GM12873 (cell line): ENCODE measurements around the gene CSTB.

Source experiments
- TF ChIP-seq, protein P1 (sequence below): IDR thresholded peaks from 2 replicates; pipeline ENCODE4 v1.5.1; 2012; ENCODE audit warnings: low read depth, mild to moderate bottlenecking, moderate library complexity, low read length, control low read depth; ENCODE audit not compliant: insufficient read depth; ENCODE audit errors: missing control alignments

Gene CSTB

DNA sequence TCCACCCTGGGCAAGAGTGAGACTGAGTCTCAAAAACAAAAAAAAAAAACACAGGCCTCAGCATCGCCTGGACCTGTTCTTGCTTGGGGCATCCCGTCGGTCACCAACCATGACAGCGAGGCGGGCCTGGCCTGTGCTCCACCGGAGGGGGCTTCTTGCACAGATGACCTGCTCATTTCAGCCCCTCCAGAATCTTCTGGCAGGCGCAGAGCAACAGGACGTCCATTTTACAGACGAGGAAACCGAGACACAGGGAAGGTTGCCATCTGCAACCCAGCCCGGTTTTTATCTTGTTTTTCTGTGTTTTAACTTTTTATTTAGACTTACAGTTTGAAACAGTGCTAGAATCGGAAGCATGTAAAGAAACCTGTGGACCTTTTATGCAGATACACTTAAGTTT lies 918 bp downstream of the CSTB start:
- TF ChIP-seq, protein P1, sequence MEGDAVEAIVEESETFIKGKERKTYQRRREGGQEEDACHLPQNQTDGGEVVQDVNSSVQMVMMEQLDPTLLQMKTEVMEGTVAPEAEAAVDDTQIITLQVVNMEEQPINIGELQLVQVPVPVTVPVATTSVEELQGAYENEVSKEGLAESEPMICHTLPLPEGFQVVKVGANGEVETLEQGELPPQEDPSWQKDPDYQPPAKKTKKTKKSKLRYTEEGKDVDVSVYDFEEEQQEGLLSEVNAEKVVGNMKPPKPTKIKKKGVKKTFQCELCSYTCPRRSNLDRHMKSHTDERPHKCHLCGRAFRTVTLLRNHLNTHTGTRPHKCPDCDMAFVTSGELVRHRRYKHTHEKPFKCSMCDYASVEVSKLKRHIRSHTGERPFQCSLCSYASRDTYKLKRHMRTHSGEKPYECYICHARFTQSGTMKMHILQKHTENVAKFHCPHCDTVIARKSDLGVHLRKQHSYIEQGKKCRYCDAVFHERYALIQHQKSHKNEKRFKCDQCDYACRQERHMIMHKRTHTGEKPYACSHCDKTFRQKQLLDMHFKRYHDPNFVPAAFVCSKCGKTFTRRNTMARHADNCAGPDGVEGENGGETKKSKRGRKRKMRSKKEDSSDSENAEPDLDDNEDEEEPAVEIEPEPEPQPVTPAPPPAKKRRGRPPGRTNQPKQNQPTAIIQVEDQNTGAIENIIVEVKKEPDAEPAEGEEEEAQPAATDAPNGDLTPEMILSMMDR: no peak

DNA sequence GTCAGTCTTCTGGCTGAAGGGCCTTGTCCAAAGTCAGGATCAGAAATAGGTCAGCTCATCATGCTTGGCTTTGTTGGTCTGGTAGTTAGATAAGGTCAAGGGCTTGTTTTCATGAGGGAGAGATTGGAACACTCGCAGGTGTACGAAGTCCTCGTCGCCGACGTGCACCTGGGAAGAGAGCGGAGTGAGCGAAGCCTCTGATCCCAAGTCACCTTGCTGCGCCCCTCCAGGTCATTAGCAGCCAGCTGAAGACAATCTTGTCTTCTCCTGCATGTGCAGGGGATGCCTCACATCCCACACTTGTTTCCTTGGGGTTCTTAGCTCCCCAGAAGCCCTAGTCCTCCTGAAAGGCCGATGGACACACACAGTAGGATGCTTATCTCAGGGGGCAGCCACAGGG lies 1.9 kb downstream of the CSTB start:
- TF ChIP-seq, protein P1: no peak

DNA sequence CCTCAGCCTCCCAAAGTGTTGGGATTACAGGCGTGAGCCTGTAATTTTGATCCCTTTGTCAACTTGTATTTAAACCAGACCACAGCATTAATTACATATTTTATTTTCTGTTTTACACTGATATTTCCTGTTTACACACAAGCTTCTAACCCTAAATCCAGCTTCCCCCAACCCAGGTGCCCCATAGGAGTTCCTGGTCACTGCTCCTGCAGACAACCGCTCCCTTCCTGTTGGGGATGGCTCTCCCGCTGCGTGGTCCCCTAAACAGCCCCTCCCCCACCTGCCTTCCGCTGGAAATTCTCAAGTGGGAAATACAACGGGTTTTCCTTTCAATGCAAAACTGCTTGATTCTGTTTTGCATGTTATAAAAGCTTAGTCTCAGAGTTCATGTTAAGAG lies 3.7 kb downstream of the CSTB start:
- TF ChIP-seq, protein P1: no peak

DNA sequence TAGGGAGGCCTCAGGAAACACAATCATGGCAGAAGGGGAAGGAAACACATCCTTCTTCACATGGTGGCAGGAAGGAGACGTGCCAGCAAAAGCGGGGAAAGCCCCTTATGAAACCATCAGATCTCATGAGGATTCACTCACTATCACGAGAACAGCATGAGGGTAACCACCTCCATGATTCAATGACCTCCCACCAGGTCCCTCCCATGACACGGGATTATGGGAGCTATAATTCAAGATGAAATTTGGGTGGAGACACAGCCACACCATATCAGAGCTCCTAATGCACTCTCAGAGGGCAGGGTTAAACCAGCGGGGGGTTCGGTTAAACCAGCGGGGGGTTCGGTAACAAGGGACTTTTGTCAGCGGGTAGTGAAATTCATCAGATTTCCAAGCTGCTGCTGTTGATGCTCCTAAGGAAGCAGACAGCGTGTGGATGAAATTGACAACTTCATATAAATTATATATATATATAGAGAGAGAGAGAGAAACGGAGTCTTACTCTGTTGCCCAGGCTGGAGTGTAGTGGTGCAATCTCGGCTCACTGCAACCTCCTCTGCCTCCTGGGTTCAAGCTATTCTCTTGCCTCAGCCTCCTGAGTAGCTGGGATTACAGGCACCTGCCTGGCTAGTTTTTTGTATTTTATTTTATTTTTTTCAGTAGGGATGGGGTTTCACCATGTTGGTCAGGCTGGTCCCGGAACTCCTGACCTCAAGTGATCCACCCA lies 4.2 kb downstream of the CSTB start:
- TF ChIP-seq, protein P1: no peak

DNA sequence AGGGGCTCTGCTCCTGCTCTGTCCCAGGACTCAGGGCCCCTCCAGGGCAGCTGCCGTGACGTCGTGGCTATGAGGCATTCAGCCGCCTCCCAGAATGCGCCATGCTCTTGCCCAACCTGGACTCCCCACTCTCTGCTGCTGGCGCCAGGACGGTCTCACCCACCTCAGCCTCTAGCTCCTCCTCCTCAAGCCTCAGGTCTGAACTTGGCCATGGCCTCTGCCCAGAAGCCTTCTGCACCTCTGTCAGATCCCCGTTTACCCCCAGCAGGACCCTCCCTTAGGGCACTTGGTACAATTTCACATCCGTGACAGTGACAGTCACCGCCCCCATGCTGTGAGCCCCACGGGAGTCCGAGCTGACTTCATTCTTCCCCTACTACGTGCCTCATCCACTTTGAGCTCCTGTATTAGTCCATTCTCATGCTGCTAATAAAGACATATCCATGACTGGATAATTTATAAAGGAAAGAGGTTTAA lies 4.9 kb downstream of the CSTB start:
- TF ChIP-seq, protein P1: no peak

DNA sequence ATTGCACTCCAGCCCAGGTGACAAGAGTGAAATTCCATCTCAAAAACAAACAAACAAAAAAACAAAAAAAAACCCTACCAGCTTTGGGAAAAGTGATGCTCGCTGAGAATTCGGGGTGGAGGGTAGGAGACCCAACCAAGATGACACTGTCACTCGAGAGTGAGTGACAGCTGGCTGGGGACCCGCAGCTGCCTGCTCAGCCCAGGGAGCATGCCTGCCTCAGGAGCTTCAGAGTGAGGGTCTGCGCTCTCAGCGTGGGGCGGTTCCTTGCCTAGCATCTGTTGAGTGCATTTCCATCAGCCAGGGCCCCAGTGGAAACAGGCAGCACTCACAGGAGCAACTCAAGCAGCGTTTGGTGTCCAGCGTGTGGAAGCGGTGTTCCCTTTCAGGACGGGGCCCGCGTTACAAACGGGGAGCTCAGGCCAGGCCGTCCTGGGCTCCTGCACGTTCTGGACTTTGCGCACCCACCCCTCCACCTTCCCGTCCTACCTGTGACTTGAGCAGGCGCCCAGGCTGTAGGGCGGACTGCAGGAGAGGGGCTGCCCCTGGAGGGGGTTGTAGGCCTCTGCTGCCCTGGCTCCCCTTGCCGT lies 5.9 kb downstream of the CSTB start:
- TF ChIP-seq, protein P1: no peak

DNA sequence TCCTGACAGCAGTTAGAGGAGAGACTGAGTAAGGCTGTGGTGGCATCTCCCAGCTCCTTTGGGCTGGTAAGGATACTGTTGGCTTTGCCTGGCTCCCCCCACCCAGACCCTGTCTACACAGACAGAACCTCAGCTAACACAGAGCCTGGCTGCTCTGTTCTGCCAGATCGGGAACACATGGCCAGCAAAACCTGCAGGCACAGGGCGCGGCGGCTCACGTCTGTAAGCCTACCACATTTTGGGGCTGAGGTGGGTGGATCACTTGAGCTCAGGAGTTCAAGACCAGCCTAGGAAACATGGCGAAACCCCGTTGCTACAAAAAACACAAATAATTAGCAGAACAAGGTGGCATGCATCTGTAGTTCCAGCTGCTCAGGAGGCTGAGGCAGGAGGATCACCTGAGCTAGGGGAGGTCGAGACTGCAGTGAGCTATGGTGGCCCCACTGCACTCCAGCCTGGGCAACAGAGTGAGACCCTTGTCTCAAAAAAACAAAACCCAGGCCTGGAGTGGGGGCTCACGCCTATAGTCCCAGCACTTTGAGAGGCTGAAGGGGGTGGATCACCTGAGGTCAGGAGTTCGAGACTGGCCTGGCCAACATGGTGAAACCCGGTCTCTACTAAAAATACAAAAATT lies 6.7 kb downstream of the CSTB start:
- TF ChIP-seq, protein P1: no peak
